NCI-H226 (cell line): ENCODE measurements around the gene SCYL2.

Source experiments
- DNase-seq: peaks from one replicate; pipeline ENCODE4 v3.0.0-alpha.2; 2015

The SCYL2 gene

GRCh38 chr12:100383586-100384558 is 116.9 kb downstream of the SCYL2 start:
- DNase-seq, result no peak

- DNase-seq, result no peak
Measured at GRCh38 chr12:100384559-100384935, 117.6 kb downstream of the SCYL2 start.

- DNase-seq, result no peak
Measured at GRCh38 chr12:100388382-100388781, 121.4 kb downstream of the SCYL2 start.
